Neural progenitor cell (in vitro differentiated cells): ENCODE measurements around the gene STEAP3.

Experiments used
- EZH2 ChIP-seq: fragments of 200-600 bp; sonication (generic); IDR thresholded peaks from 2 replicates; pipeline ENCODE4 v1.6.1; 2017; ENCODE audit warnings: antibody characterized with exemption, mild to moderate bottlenecking, moderate library complexity
- TF ChIP-seq, protein P1 (sequence below): fragments of 200-600 bp; sonication (generic); IDR thresholded peaks from 2 replicates; pipeline ENCODE4 v1.5.1; 2017; ENCODE audit warnings: antibody characterized with exemption, mild to moderate bottlenecking

DNA sequence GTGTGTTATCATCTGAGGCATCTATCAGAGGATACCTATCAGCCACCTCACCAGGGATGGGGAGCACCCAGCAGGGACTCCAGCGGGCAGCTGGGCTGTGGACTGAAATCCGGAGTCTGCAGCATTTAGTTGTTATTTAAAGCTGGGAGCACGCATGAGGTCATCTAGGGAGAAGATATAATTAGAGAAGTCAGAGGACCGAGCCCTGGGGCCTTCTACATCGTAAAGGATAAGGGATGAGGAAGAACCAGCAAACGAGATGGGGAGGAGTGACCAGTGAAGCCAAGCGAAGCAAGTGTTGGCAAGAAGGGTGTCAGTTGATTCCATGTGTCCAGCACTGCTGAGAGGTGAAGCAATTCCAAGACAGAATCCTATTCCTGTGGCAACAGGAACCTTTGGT is 70.3 kb downstream of the STEAP3 start:
- TF ChIP-seq, protein P1, sequence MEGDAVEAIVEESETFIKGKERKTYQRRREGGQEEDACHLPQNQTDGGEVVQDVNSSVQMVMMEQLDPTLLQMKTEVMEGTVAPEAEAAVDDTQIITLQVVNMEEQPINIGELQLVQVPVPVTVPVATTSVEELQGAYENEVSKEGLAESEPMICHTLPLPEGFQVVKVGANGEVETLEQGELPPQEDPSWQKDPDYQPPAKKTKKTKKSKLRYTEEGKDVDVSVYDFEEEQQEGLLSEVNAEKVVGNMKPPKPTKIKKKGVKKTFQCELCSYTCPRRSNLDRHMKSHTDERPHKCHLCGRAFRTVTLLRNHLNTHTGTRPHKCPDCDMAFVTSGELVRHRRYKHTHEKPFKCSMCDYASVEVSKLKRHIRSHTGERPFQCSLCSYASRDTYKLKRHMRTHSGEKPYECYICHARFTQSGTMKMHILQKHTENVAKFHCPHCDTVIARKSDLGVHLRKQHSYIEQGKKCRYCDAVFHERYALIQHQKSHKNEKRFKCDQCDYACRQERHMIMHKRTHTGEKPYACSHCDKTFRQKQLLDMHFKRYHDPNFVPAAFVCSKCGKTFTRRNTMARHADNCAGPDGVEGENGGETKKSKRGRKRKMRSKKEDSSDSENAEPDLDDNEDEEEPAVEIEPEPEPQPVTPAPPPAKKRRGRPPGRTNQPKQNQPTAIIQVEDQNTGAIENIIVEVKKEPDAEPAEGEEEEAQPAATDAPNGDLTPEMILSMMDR: no peak
- TF ChIP-seq EZH2: no peak
